Breast epithelium (tissue), 4 donors: ENCODE data around the gene PLD3. TPM values are rescaled to one million over a fixed set of nuclear protein-coding genes. Genes with fewer than 3 reads are reported as not detected.

Experiments used
- DNase-seq, 2 donors: peaks; one replicate each; pipeline ENCODE4 v3.0.0-alpha.2; 2019; ENCODE audit warnings: low spot score in 2 of 2
- H3K27ac ChIP-seq, 2 donors: fragments of 200-600 bp; sonication (generic) in 1 of 2; one replicate each; pipeline ENCODE4 v1.5.1; 2016 to 2019; ENCODE audit warnings: mild to moderate bottlenecking in 1 of 2
- H3K27me3 ChIP-seq, 2 donors: fragments of 200-600 bp; sonication (generic) in 1 of 2; one replicate each; pipeline versions ENCODE4 v1.5.1 to v1.6.0; 2017 to 2019; ENCODE audit warnings: control low read depth in 1 of 2, mild to moderate bottlenecking in 1 of 2
- H3K36me3 ChIP-seq: fragments of 200-600 bp; one replicate; pipeline ENCODE4 v1.5.1; 2019
- H3K4me1 ChIP-seq, 2 donors: fragments of 200-600 bp; sonication (generic); one replicate each; pipeline ENCODE4 v1.5.1; 2016 to 2019; ENCODE audit warnings: control low read depth in 1 of 2
- H3K4me3 ChIP-seq, 3 donors: fragments of 200-600 bp; sonication (generic); 1 replicate in 2 of 3; 2 replicates in 1 of 3; pipeline ENCODE4 v1.5.1; 2016 to 2019; ENCODE audit warnings: mild to moderate bottlenecking in 3 of 3, moderate library complexity in 2 of 3
- H3K9me3 ChIP-seq, 2 donors: fragments of 200-600 bp; sonication (generic) in 1 of 2; one replicate each; pipeline ENCODE4 v1.5.1; 2016 to 2019; ENCODE audit warnings: control low read depth in 1 of 2
- POLR2A ChIP-seq: fragments of 450-650 bp; IDR thresholded peaks from one replicate; pipeline ENCODE4 v1.6.1; 2016; ENCODE audit warnings: antibody characterized with exemption, mild to moderate bottlenecking, moderate library complexity
- POLR2AphosphoS5 ChIP-seq, 3 donors: sonication (generic); formaldehyde crosslinking; IDR thresholded peaks; one replicate each; pipeline ENCODE4 v1.6.1; 2017; ENCODE audit warnings: antibody characterized with exemption in 3 of 3
- intact Hi-C: fragments of 100-400 bp; cut with DNase I; formaldehyde crosslinking; loops from one replicate; pipeline ENCODE4 v1.15.1; 2023; ENCODE audit warnings: low total_unique reads
- total RNA-seq, 3 donors: library from RNA; depleted of rRNA; stranded (reverse); fragments of >200 nt; gene quantifications; one replicate each; pipeline ENCODE4 v1.1.0, GENCODE V29; 2016
- TF ChIP-seq, protein P1 (sequence below), 3 donors: fragments of 450-650 bp; IDR thresholded peaks; one replicate each; pipeline ENCODE4 v1.5.1; 2016 to 2017; ENCODE audit warnings: antibody characterized with exemption in 3 of 3, mild to moderate bottlenecking in 3 of 3, moderate library complexity in 3 of 3

Gene PLD3
- total RNA-seq, 3 donors from 2014 or later: 165 to 473 (median 221) TPM

DNA sequence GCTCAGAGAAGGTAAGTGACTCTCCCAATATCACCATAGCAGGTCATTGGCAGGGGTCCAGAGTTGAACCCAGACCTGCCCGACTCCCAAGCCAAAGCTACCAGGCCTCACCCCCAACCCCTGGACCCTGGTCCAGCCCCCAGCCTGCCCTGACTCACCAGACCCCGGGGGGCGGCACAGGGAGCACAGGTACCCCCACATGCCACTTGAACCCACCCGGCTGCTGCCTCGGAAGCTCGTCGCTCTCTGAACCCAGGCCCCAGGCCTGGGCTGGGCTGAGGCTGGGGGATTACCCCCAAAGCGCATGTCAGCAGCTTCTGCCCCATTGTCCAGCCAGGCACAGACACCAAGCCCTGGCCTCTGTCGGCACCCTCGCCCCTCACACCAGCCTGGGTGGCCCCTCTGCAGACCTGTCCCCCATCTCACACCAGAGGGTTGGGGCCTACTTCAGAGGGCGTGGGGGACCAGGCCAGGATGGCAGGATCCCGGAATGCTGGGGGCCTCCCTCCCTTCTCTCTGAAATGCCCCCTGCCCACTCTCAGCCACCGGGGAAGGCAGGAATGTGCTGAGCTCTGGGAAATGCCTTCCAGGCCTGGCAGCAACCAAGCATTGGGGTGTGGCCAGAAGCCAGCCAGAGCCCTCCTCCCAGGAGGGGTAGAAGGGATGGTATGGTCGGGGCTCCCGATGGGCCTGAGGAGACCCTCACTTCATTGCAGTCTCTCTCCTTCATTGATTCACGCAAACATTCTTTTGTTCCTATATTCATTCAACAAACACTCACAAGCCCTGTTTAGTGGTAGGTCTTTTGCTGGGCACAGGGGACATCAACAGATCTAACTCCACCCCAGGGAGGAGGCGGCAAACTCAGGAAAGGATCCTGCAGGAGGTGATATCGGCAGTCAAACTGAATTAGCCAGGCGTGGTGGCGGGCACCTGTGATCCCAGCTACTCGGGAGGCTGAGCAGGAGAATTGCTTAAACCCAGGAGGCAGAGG, 66.3 kb downstream of the PLD3 start:
- H3K27me3 ChIP-seq: no peaks in the 10 kb centered on the region
- intact Hi-C loops: no loop called here
- H3K36me3 ChIP-seq: no peaks in the 10 kb centered on the region
- DNase-seq: no peak
- peak overlapping the region; percentile 19 to 21 for H3K27ac ChIP-seq
- no peaks in the 10 kb centered on the region for H3K9me3 ChIP-seq
- peaks cover 0 to 7% of the 10 kb centered on the region in 2 donors for H3K4me1 ChIP-seq
- TF ChIP-seq POLR2AphosphoS5 (IDR thresholded peaks at IDR 0.05) (no peak), POLR2A (no peak)
- TF ChIP-seq, protein P1, sequence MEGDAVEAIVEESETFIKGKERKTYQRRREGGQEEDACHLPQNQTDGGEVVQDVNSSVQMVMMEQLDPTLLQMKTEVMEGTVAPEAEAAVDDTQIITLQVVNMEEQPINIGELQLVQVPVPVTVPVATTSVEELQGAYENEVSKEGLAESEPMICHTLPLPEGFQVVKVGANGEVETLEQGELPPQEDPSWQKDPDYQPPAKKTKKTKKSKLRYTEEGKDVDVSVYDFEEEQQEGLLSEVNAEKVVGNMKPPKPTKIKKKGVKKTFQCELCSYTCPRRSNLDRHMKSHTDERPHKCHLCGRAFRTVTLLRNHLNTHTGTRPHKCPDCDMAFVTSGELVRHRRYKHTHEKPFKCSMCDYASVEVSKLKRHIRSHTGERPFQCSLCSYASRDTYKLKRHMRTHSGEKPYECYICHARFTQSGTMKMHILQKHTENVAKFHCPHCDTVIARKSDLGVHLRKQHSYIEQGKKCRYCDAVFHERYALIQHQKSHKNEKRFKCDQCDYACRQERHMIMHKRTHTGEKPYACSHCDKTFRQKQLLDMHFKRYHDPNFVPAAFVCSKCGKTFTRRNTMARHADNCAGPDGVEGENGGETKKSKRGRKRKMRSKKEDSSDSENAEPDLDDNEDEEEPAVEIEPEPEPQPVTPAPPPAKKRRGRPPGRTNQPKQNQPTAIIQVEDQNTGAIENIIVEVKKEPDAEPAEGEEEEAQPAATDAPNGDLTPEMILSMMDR (IDR thresholded peaks at IDR 0.05): no peak
- H3K4me3 ChIP-seq: no peak overlapping the region

DNA sequence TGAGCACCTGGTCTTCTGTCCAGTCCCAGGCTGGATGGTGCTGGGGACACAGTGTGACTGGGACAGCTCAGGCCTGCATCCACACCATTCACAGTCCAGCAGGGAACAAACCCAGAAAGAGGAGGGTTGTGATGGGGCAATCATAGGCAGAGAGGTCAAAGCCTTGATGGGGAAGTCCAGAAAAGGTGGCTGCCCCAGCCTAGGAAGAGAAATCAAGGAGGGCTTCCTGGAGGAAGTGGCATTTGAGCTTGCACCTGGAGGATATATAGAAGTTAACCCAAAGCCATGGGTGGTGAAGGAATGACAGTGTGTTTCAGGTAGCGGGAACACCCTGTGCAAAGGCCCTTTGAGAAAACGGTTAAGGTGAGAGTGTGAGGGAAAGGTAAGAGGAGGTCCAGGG, 67.3 kb downstream of the PLD3 start:
- intact Hi-C loops: no loop called here
- no peak for TF ChIP-seq POLR2A
- TF ChIP-seq, protein P1 (IDR thresholded peaks at IDR 0.05): no peak
- no peak for TF ChIP-seq POLR2AphosphoS5 (IDR thresholded peaks at IDR 0.05)
- Histone ChIP-seq H3K9me3 (no peaks in the 10 kb centered on the region), H3K36me3 (no peaks in the 10 kb centered on the region), H3K4me1 (peaks cover 0 to 7% of the 10 kb centered on the region in 2 donors), H3K27me3 (no peaks in the 10 kb centered on the region), H3K27ac (peak overlapping the region in 1 of 2 donors; percentile 90), H3K4me3 (no peak overlapping the region)
- DNase-seq: no peak

DNA sequence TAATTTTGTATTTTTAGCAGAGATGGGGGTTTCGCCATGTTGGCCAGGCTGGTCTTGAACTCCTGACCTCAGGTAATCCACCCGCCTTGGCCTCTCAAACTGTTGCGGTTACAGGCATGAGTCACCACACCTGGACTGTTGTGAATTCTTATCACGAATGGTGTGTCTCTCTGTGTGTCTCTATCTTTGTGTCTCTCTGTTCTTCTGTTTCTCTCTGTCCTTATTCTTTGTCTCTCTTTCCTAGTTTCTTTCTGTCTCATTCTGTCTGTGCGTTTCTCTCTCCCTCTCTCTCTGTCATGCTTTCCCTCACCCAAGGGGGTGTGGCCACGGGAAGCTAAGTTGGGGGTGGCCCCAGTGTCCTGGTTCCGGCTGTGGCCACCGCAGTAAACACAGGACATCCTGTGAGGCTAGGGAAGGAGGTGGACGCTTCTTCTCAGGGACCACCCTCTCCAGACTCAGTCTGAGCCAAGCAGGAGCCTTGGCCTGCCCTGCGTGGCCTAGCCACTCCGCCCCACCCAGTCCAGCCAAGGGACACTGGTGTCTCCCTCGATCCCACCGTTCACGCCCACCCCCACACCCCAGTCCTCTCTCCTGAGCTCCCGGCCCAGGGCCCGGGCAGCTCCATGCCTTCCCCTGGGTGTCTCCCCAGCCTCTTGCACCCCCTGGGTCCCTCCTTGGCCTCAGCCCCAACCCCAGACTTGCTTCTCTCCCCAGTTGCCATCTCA, 68.6 kb downstream of the PLD3 start:
- Histone ChIP-seq H3K4me3 (peak overlapping the region in 1 of 3 donors; percentile 34), H3K36me3 (no peaks in the 10 kb centered on the region), H3K27ac (peak overlapping the region; percentile 90 to 96), H3K9me3 (no peaks in the 10 kb centered on the region), H3K4me1 (peaks cover 2 to 10% of the 10 kb centered on the region in 2 donors), H3K27me3 (no peaks in the 10 kb centered on the region)
- TF ChIP-seq POLR2A: peak; percentile 50
- peak; percentile 17 to 68 (median 47) for TF ChIP-seq POLR2AphosphoS5 (IDR thresholded peaks at IDR 0.05)
- TF ChIP-seq, protein P1 (IDR thresholded peaks at IDR 0.05): no peak
- peak in 1 of 2 donors; percentile 71 for DNase-seq
- intact Hi-C loops: no loop called here

DNA sequence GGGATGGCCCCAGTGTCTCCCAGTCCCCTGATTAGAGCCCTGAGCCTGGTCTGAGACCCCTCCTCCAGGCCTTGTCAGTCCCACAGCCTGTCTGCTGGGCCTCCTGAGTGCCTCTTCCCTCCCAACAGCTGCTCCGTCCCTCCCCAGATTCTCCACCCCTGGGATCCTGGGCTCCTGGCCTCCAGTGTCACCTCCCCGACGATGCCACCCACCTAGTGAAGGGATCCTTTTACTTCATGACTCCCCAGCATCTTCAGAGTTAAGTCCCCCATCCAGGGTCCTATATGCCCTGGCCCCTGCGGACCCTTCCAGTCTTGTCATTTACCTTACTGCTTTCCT, 69.1 kb downstream of the PLD3 start:
- DNase-seq: no peak
- Histone ChIP-seq H3K36me3 (no peaks in the 10 kb centered on the region), H3K27me3 (no peaks in the 10 kb centered on the region), H3K4me1 (peaks cover 2 to 13% of the 10 kb centered on the region in 2 donors), H3K27ac (peak overlapping the region; percentile 90 to 96), H3K9me3 (no peaks in the 10 kb centered on the region), H3K4me3 (peak overlapping the region in 1 of 3 donors; percentile 34)
- TF ChIP-seq POLR2A: no peak
- no peak for TF ChIP-seq POLR2AphosphoS5 (IDR thresholded peaks at IDR 0.05)
- TF ChIP-seq, protein P1 (IDR thresholded peaks at IDR 0.05): no peak
- intact Hi-C loops: no loop called here
